Measurements from ENCODE around the gene CHAMP1. TPM values are rescaled to one million over a fixed set of nuclear protein-coding genes. Genes with fewer than 3 reads are reported as not detected.

Gene CHAMP1
- total RNA-seq, 1 experiment from 2014 or later: 42.1 TPM

GRCh38 chr13:114268344-114269280, 45.7 kb upstream of the CHAMP1 start:
- no TSS peak for BruUV-seq (replicated peaks)
- H3K36me3 ChIP-seq (ENCODE audit: control insufficient read depth, insufficient read depth, low read length): peaks cover 4% of the 10 kb centered on the region
- POLR2A ChIA-PET: no interaction called here
- H3K27ac Mint-ChIP-seq (ENCODE audit: unreplicated experiment): no peak overlapping the region
- H3K4me3 ChIP-seq (ENCODE audit: low read depth, low read length): no peak overlapping the region
- DNase-seq: no peak
- no peaks in the 10 kb centered on the region for H3K27me3 Mint-ChIP-seq (ENCODE audit: insufficient read depth, unreplicated experiment)
- H3K4me3 Mint-ChIP-seq (ENCODE audit: unreplicated experiment): no peak overlapping the region
- H3K9me3 ChIP-seq: no peaks in the 10 kb centered on the region
- H3K9me3 Mint-ChIP-seq (ENCODE audit: unreplicated experiment): no peaks in the 10 kb centered on the region
- no peaks in the 10 kb centered on the region for H3K4me1 Mint-ChIP-seq (ENCODE audit: low read depth, unreplicated experiment)
- intact Hi-C loops (cut with micrococcal nuclease; ENCODE audit: unreplicated experiment): no loop called here
- H3K4me1 ChIP-seq: no peaks in the 10 kb centered on the region
- H3K27me3 ChIP-seq (replicated peaks; ENCODE audit: control insufficient read depth, insufficient read depth, low read length): no peaks in the 10 kb centered on the region
- CTCF ChIA-PET: no interaction called here
- H3K36me3 Mint-ChIP-seq (ENCODE audit: insufficient read depth, unreplicated experiment): peaks cover 80% of the 10 kb centered on the region
- TF ChIP-seq, protein P1, sequence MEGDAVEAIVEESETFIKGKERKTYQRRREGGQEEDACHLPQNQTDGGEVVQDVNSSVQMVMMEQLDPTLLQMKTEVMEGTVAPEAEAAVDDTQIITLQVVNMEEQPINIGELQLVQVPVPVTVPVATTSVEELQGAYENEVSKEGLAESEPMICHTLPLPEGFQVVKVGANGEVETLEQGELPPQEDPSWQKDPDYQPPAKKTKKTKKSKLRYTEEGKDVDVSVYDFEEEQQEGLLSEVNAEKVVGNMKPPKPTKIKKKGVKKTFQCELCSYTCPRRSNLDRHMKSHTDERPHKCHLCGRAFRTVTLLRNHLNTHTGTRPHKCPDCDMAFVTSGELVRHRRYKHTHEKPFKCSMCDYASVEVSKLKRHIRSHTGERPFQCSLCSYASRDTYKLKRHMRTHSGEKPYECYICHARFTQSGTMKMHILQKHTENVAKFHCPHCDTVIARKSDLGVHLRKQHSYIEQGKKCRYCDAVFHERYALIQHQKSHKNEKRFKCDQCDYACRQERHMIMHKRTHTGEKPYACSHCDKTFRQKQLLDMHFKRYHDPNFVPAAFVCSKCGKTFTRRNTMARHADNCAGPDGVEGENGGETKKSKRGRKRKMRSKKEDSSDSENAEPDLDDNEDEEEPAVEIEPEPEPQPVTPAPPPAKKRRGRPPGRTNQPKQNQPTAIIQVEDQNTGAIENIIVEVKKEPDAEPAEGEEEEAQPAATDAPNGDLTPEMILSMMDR (IDR thresholded peaks at IDR 0.05; ENCODE audit: insufficient read depth in 1 of 2, low read depth in 1 of 2, low read length in 1 of 2, severe bottlenecking in 1 of 2, unreplicated experiment in 1 of 2): no peak

DNA sequence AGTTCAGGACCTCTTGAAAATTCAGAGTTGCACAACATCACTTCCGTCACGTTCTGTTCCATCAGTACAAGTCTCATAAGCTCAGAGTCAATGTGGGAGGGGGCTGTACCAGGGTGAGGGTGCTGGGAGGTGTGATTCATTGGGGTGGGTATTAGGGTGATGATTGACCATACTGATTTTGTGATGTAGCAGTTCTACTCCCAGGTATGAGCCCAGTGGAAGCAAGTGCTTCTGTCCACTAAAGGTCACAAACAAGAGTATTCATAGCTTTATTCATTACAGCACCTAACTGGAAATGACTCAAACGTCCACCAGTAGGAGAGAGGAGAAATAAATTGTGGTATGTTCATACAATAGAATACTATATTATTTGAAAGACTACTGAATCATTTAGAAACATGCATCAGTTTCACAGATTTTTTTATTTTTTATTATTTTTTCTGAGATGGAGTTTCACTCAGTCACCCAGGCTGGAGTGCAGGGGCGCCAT, 45.0 kb upstream of the CHAMP1 start:
- Mint-ChIP-seq H3K4me1 (ENCODE audit: low read depth, unreplicated experiment) (no peaks in the 10 kb centered on the region), H3K27ac (ENCODE audit: unreplicated experiment) (no peak overlapping the region), H3K9me3 (ENCODE audit: unreplicated experiment) (no peaks in the 10 kb centered on the region), H3K27me3 (ENCODE audit: insufficient read depth, unreplicated experiment) (no peaks in the 10 kb centered on the region), H3K36me3 (ENCODE audit: insufficient read depth, unreplicated experiment) (peaks cover 81% of the 10 kb centered on the region), H3K4me3 (ENCODE audit: unreplicated experiment) (no peak overlapping the region)
- Histone ChIP-seq H3K27me3 (replicated peaks; ENCODE audit: control insufficient read depth, insufficient read depth, low read length) (no peaks in the 10 kb centered on the region), H3K36me3 (ENCODE audit: control insufficient read depth, insufficient read depth, low read length) (peaks cover 4% of the 10 kb centered on the region), H3K4me3 (ENCODE audit: low read depth, low read length) (no peak overlapping the region), H3K4me1 (no peaks in the 10 kb centered on the region), H3K9me3 (no peaks in the 10 kb centered on the region)
- TF ChIP-seq, protein P1 (IDR thresholded peaks at IDR 0.05; ENCODE audit: insufficient read depth in 1 of 2, low read depth in 1 of 2, low read length in 1 of 2, severe bottlenecking in 1 of 2, unreplicated experiment in 1 of 2): no peak
- no TSS peak for BruUV-seq (replicated peaks)
- DNase-seq: no peak
- CTCF ChIA-PET: no interaction called here
- intact Hi-C loops (cut with micrococcal nuclease; ENCODE audit: unreplicated experiment): no loop called here
- POLR2A ChIA-PET: no interaction called here

DNA sequence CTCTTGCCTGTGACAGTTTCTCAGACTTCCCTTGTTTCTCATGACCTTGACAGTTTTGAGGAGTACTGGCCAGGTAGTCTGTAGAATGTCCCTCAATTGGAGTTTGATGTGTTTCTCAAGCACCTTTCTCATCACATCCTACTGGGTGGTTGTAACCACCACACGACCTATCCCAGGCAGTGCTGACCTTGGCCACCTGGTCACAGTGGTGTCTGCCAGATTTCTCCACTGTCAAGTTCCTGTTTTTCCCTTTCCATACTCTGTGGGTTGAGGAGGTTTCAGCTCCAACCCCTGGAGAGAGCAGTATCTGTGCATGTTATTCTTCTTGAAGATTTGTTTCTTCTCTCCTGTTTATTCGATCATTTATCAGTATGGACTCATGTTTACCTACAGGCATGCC, 41.3 kb upstream of the CHAMP1 start:
- Mint-ChIP-seq H3K4me1 (ENCODE audit: low read depth, unreplicated experiment) (no peaks in the 10 kb centered on the region), H3K4me3 (ENCODE audit: unreplicated experiment) (no peak overlapping the region), H3K36me3 (ENCODE audit: insufficient read depth, unreplicated experiment) (peaks cover 75% of the 10 kb centered on the region), H3K9me3 (ENCODE audit: unreplicated experiment) (no peaks in the 10 kb centered on the region), H3K27me3 (ENCODE audit: insufficient read depth, unreplicated experiment) (no peaks in the 10 kb centered on the region), H3K27ac (ENCODE audit: unreplicated experiment) (no peak overlapping the region)
- Histone ChIP-seq H3K27me3 (replicated peaks; ENCODE audit: control insufficient read depth, insufficient read depth, low read length) (no peaks in the 10 kb centered on the region), H3K9me3 (no peaks in the 10 kb centered on the region), H3K4me3 (ENCODE audit: low read depth, low read length) (no peak overlapping the region), H3K4me1 (no peaks in the 10 kb centered on the region), H3K36me3 (ENCODE audit: control insufficient read depth, insufficient read depth, low read length) (no peaks in the 10 kb centered on the region; the same call in none of the 2 replicates)
- DNase-seq: no peak
- TF ChIP-seq, protein P1 (IDR thresholded peaks at IDR 0.05; ENCODE audit: insufficient read depth in 1 of 2, low read depth in 1 of 2, low read length in 1 of 2, severe bottlenecking in 1 of 2, unreplicated experiment in 1 of 2): no peak
- POLR2A ChIA-PET: no interaction called here
- no TSS peak for BruUV-seq (replicated peaks)
- intact Hi-C loops (cut with micrococcal nuclease; ENCODE audit: unreplicated experiment): no loop called here
- CTCF ChIA-PET: no interaction called here
